ENCODE measurements around the gene CCDC86.

GRCh38 chr11:60816590-60817157 is 25.2 kb upstream of the CCDC86 start:
- TF ChIP-seq RAD21 (IDR thresholded peaks at IDR 0.05; ENCODE audit: low read length) (no peak), RFX5 (IDR thresholded peaks at IDR 0.05; ENCODE audit: low read length) (no peak), USF1 (IDR thresholded peaks at IDR 0.05; ENCODE audit: borderline replicate concordance, low read depth) (no peak), POLR2AphosphoS5 (IDR thresholded peaks at IDR 0.05; ENCODE audit: low read depth, low read length) (no peak), CHD2 (IDR thresholded peaks at IDR 0.05; ENCODE audit: low read length, partially characterized antibody) (no peak), CTCF (IDR thresholded peaks at IDR 0.05) (no peak), MAX (IDR thresholded peaks at IDR 0.05; ENCODE audit: low read depth) (no peak), SIN3A (IDR thresholded peaks at IDR 0.05; ENCODE audit: borderline replicate concordance, low read depth, low read length) (no peak), RXRA (IDR thresholded peaks at IDR 0.05; ENCODE audit: borderline replicate concordance, low read depth) (no peak), PBX3 (IDR thresholded peaks at IDR 0.05) (no peak), USF2 (IDR thresholded peaks at IDR 0.05; ENCODE audit: borderline replicate concordance, low read depth, low read length) (no peak)

Measured in SK-N-SH (cell line).